ENCODE results near the gene EEF1AKMT1.
"Not testable (repeated sequence)": the region's sequence is repeated elsewhere in the genome, so short reads cannot be mapped to it uniquely, and the experiment has no call there.

GRCh38 chr13:20743830-20744404 is 29.8 kb downstream of the EEF1AKMT1 start:
- TF ChIP-seq EZH2phosphoT487 (IDR thresholded peaks at IDR 0.05; ENCODE audit: borderline replicate concordance, low read length); CTCF (IDR thresholded peaks at IDR 0.05; ENCODE audit: low read depth, low read length, poor library complexity, severe bottlenecking): not testable (repeated sequence)
